ENCODE results near the gene NKX6-2. TPM values are rescaled to one million over a fixed set of nuclear protein-coding genes. Genes with fewer than 3 reads are reported as not detected.
A peak's percentile ranks its signal among the peaks of the same experiment; 100 is the strongest.

NKX6-2 gene
- total RNA-seq (2022): not detected in 2 replicates
- not detected for Bru-seq, nascent RNA
- not detected for BruChase-seq, experiment 1, labeled RNA remaining after a 2-hour chase
- percentile 16 among the genes with signal in this experiment for BruChase-seq, experiment 2, labeled RNA remaining after a 6-hour chase
- long read RNA-seq: 0 reads

DNA sequence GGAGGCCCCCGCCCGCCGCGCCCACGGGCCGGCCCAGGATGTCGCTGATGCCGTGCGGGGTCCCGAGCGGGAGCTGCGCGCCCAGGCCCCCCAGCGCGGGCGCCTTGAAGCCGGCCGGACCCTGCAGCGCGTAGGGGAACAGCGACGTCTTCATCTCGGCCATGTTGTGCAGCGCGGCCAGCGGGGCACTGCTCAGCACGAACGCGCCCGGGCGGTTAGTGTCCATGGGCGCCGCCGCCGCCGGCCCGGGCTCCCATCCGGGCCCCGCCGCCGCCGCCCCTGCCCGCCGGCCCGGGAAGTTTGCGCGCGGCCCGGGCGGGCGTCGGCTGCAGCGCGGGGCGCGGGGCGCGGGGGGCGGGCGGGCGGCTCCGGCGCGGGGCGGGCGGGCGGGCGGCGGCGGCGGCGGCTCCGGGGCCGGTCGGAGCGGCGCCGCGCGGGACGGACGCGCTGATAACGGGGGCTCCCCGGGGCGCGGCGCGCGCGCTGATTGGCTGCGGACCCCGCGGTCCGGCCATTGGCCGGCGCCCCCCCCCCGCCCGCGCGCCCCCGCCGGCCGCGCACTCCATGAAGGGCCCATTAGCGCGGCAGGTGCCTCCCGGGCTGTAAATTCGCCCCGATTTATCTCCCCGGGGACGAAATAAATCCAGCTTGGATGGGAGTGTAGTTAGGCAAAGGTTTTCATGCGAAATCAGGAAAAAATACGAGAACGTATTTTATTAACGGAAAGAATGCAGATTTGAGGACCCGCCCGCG is at the start of gene NKX6-2:
TSS of gene NKX6-2 (minus strand) at position 425 of the 753 bp plus-strand sequence. CDS start at position 226, 199 bp downstream.
- H3K36me3 ChIP-seq (ENCODE audit: control insufficient read depth, insufficient read depth, low read length): no peaks in the 10 kb centered on the region
- 0 out of 2 replicates have a peak, but pooled peaks cover 1% of the 10 kb centered on the region for H3K27me3 ChIP-seq (replicated peaks; ENCODE audit: control insufficient read depth, insufficient read depth, low read length)
- no peaks in the 10 kb centered on the region for H3K9me3 ChIP-seq
- peaks cover 11% of the 10 kb centered on the region; the same call in 1 of the 2 replicates for H3K4me1 ChIP-seq
- CTCF ChIA-PET: no interaction called here
- peak within 1 kb of the TSS; percentile 24; the same call in 1 of the 2 replicates for H3K4me3 ChIP-seq (ENCODE audit: low read depth, low read length)
- Mint-ChIP-seq H3K27ac (ENCODE audit: unreplicated experiment) (no peak within 1 kb of the TSS), H3K4me1 (ENCODE audit: low read depth, unreplicated experiment) (no peaks in the 10 kb centered on the region), H3K4me3 (ENCODE audit: unreplicated experiment) (no peak within 1 kb of the TSS), H3K9me3 (ENCODE audit: unreplicated experiment) (no peaks in the 10 kb centered on the region), H3K36me3 (ENCODE audit: insufficient read depth, unreplicated experiment) (peaks cover 9% of the 10 kb centered on the region), H3K27me3 (ENCODE audit: insufficient read depth, unreplicated experiment) (peaks cover 3% of the 10 kb centered on the region)
- DNase-seq: no peak
- POLR2A ChIA-PET: no interaction called here
- intact Hi-C loops (cut with micrococcal nuclease; ENCODE audit: unreplicated experiment): no loop called here
- TF ChIP-seq CTCF (IDR thresholded peaks at IDR 0.05; ENCODE audit: insufficient read depth in 1 of 2, low read depth in 1 of 2, low read length in 1 of 2, severe bottlenecking in 1 of 2, unreplicated experiment in 1 of 2): no peak
- no TSS peak for BruUV-seq (replicated peaks)

GRCh38 chr10:132834891-132835847 is 49.2 kb upstream of the NKX6-2 start:
- CTCF ChIA-PET: interaction anchor here (0.9 kb wide), 2 partner anchors 14 to 28 kb away, joined by 3 read pairs; no protein-coding TSS in a partner anchor
- Mint-ChIP-seq H3K4me3 (ENCODE audit: unreplicated experiment) (no peak overlapping the region), H3K27me3 (ENCODE audit: insufficient read depth, unreplicated experiment) (peaks cover 19% of the 10 kb centered on the region), H3K36me3 (ENCODE audit: insufficient read depth, unreplicated experiment) (no peaks in the 10 kb centered on the region), H3K9me3 (ENCODE audit: unreplicated experiment) (no peaks in the 10 kb centered on the region), H3K4me1 (ENCODE audit: low read depth, unreplicated experiment) (no peaks in the 10 kb centered on the region), H3K27ac (ENCODE audit: unreplicated experiment) (no peak overlapping the region)
- TF ChIP-seq CTCF (IDR thresholded peaks at IDR 0.05; ENCODE audit: insufficient read depth in 1 of 2, low read depth in 1 of 2, low read length in 1 of 2, severe bottlenecking in 1 of 2, unreplicated experiment in 1 of 2): no peak
- DNase-seq: no peak
- no peaks in the 10 kb centered on the region; the same call in 1 of the 2 replicates for H3K27me3 ChIP-seq (replicated peaks; ENCODE audit: control insufficient read depth, insufficient read depth, low read length)
- intact Hi-C loops (cut with micrococcal nuclease; ENCODE audit: unreplicated experiment): no loop called here
- BruUV-seq (replicated peaks): no TSS peak
- POLR2A ChIA-PET: no interaction called here
- no peaks in the 10 kb centered on the region for H3K9me3 ChIP-seq
- no peak overlapping the region for H3K4me3 ChIP-seq (ENCODE audit: low read depth, low read length)
- no peaks in the 10 kb centered on the region for H3K36me3 ChIP-seq (ENCODE audit: control insufficient read depth, insufficient read depth, low read length)
- H3K4me1 ChIP-seq: no peaks in the 10 kb centered on the region

- H3K9me3 ChIP-seq: no peaks in the 10 kb centered on the region
- no peaks in the 10 kb centered on the region for H3K36me3 ChIP-seq (ENCODE audit: control insufficient read depth, insufficient read depth, low read length)
- no peaks in the 10 kb centered on the region for H3K4me1 ChIP-seq
- peaks cover 27% of the 10 kb centered on the region for H3K27me3 Mint-ChIP-seq (ENCODE audit: insufficient read depth, unreplicated experiment)
- H3K4me3 ChIP-seq (ENCODE audit: low read depth, low read length): no peak overlapping the region
- POLR2A ChIA-PET: no interaction called here
- DNase-seq: no peak
- H3K4me1 Mint-ChIP-seq (ENCODE audit: low read depth, unreplicated experiment): no peaks in the 10 kb centered on the region
- H3K9me3 Mint-ChIP-seq (ENCODE audit: unreplicated experiment): no peaks in the 10 kb centered on the region
- H3K4me3 Mint-ChIP-seq (ENCODE audit: unreplicated experiment): no peak overlapping the region
- no peaks in the 10 kb centered on the region; the same call in 1 of the 2 replicates for H3K27me3 ChIP-seq (replicated peaks; ENCODE audit: control insufficient read depth, insufficient read depth, low read length)
- TF ChIP-seq CTCF (IDR thresholded peaks at IDR 0.05; ENCODE audit: insufficient read depth in 1 of 2, low read depth in 1 of 2, low read length in 1 of 2, severe bottlenecking in 1 of 2, unreplicated experiment in 1 of 2): no peak
- intact Hi-C loops (cut with micrococcal nuclease; ENCODE audit: unreplicated experiment): no loop called here
- no peak overlapping the region for H3K27ac Mint-ChIP-seq (ENCODE audit: unreplicated experiment)
- BruUV-seq (replicated peaks): no TSS peak
- CTCF ChIA-PET: no interaction called here
- H3K36me3 Mint-ChIP-seq (ENCODE audit: insufficient read depth, unreplicated experiment): no peaks in the 10 kb centered on the region
These were observed 48.4 kb upstream of the NKX6-2 start for GRCh38 chr10:132834311-132834761.

Data from Caco-2 (cell line).